ENCODE measurements around the gene MRPL45.

The MRPL45 gene

GRCh38 chr17:38349097-38349730 lies 52.2 kb downstream of the MRPL45 start:
- peak; percentile 84 to 85 for DNase-seq (ENCODE audit: low read depth in 2 of 2)

GRCh38 chr17:38350035-38350434 lies 53.1 kb downstream of the MRPL45 start:
- DNase-seq (ENCODE audit: low read depth in 2 of 2) = no peak

GRCh38 chr17:38351412-38352222 lies 54.6 kb downstream of the MRPL45 start, which contains the start of gene SOCS7:
Gene SOCS7, plus strand, starts transcription at chr17:38351844. Its CDS starts 209 bp downstream, at chr17:38352053.
- DNase-seq (ENCODE audit: low read depth in 2 of 2) = peak; percentile 89 to 91

- no peak for DNase-seq (ENCODE audit: low read depth in 2 of 2)
These were observed 55.5 kb downstream of the MRPL45 start for GRCh38 chr17:38352245-38353085.

- no peak for DNase-seq (ENCODE audit: low read depth in 2 of 2)
These were observed 56.2 kb downstream of the MRPL45 start for GRCh38 chr17:38353086-38353604.

- DNase-seq (ENCODE audit: low read depth in 2 of 2) = no peak
These were observed 56.7 kb downstream of the MRPL45 start for GRCh38 chr17:38353668-38354067.

- DNase-seq (ENCODE audit: low read depth in 2 of 2) = no peak
These were observed 57.5 kb downstream of the MRPL45 start for GRCh38 chr17:38354466-38354865.

- no peak for DNase-seq (ENCODE audit: low read depth in 2 of 2)
These were observed 58.3 kb downstream of the MRPL45 start for GRCh38 chr17:38355251-38355650.

- DNase-seq (ENCODE audit: low read depth in 2 of 2) = no peak
These were observed 60.6 kb downstream of the MRPL45 start for GRCh38 chr17:38357486-38358123.

GRCh38 chr17:38358586-38359513 lies 61.9 kb downstream of the MRPL45 start:
- DNase-seq (ENCODE audit: low read depth in 2 of 2) = no peak

GRCh38 chr17:38361694-38362465 lies 64.9 kb downstream of the MRPL45 start:
- no peak for DNase-seq (ENCODE audit: low read depth in 2 of 2)

- no peak for DNase-seq (ENCODE audit: low read depth in 2 of 2)
These were observed 66.0 kb downstream of the MRPL45 start for GRCh38 chr17:38363016-38363415.

- DNase-seq (ENCODE audit: low read depth in 2 of 2) = no peak
These were observed 67.8 kb downstream of the MRPL45 start for GRCh38 chr17:38364741-38365140.

- DNase-seq (ENCODE audit: low read depth in 2 of 2) = no peak
These were observed 72.3 kb downstream of the MRPL45 start for GRCh38 chr17:38369124-38369886.

All from activated CD4-positive, alpha-beta T cell treated with anti-CD3 and anti-CD28 coated beads for 24 hours (primary cell).